ENCODE measurements around the gene PAOX.
"Not testable (repeated sequence)": the region's sequence is repeated elsewhere in the genome, so short reads cannot be mapped to it uniquely, and the experiment has no call there.

Gene PAOX

DNA sequence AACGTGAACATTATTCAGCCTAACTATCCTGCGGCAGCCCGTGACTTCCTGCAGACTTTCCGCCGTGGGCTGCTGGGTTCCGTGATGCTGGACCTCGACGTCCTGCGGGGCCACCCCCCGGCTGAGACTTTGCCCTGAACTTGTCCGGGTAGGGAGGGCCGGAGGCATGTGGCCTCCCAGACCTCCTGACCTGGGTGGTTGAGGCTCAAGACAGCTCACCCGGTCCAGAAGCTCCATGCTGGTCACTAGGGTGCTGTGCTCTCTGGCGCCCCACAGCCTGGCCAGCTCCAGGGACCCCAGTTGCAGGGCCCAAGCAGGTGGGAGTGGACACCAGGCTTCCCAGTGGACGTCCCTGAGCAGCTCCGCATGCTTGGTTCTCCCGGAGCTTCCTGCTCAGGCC lies 41.0 kb downstream of the PAOX start:
- ATAC-seq: no peak
- peaks cover 35% of the 10 kb centered on the region for H3K36me3 Mint-ChIP-seq
- H3K4me1 Mint-ChIP-seq: peaks cover 24% of the 10 kb centered on the region
- no peak overlapping the region for H3K4me3 Mint-ChIP-seq
- H3K9me3 Mint-ChIP-seq: no peaks in the 10 kb centered on the region
- H3K27ac Mint-ChIP-seq: no peak overlapping the region
- H3K27me3 Mint-ChIP-seq: no peaks in the 10 kb centered on the region

DNA sequence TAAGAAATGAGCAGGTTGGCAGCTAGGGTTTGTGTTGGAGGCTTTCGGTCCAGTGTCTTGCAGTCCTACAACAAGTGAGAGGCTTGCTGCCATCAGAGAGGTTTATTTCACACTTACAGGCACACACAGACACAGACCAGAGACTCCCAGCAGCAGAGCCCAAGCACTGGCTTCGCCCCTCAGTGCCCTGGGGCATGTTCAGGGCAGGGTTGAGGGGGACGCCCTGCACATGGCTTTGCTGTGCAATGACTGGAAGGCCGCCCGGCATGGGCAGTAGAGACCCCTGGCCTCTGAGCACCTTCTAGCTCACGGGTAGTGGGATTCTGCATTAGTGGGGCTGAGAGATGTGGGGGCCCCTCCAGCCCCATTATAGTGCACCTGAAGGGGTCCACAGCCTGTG lies 41.5 kb downstream of the PAOX start:
- peaks cover 29% of the 10 kb centered on the region for H3K36me3 Mint-ChIP-seq
- peaks cover 24% of the 10 kb centered on the region for H3K4me1 Mint-ChIP-seq
- no peak overlapping the region for H3K27ac Mint-ChIP-seq
- no peaks in the 10 kb centered on the region for H3K27me3 Mint-ChIP-seq
- ATAC-seq: no peak
- no peak overlapping the region for H3K4me3 Mint-ChIP-seq
- H3K9me3 Mint-ChIP-seq: no peaks in the 10 kb centered on the region

DNA sequence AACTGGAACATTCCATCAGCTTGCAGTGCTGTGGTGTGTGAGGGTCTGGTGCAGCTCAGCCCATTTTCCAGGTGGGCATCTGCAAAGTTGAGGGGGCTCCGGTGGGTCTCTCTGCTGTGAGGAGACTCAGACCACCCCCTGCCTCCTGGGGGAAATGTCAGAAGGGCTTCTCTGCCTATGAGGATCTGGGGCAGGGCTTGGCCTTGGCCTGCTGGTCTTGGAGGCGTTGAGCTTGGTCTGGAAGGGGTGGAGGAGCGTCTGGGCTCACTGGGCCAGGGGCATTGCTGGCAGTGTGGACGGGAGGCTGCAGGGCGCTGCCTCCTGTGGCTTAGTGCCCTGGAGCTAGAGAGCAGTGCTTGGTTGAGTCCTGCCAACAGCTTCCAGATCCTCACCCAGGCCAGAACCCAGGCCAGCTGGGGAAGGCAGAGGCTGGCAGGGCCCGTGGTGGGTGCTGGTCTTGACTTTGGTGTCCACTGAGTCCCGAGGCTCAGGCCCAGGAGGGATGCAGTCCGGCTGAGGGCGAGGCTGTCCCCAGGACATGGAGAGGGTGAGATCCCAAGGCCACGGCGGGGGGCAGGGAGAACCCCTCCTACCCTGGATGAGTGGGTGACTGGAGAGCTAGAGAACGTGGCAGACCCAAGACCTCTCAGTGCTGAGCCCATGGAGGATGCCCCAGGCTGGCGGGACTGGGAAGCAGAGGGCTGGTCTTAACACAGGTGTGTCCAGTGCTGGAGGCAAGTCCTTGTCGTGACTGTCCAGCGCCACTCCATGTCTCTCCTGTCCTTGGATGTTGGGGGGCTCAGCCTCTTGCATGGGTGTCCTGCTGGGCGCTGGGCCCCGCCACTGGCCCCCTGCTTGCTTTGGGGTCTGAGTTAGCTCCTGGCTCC lies 42.5 kb downstream of the PAOX start:
- Mint-ChIP-seq H3K9me3 (no peaks in the 10 kb centered on the region), H3K36me3 (peaks cover 22% of the 10 kb centered on the region), H3K4me3 (no peak overlapping the region), H3K4me1 (peaks cover 24% of the 10 kb centered on the region), H3K27me3 (no peaks in the 10 kb centered on the region), H3K27ac (no peak overlapping the region)
- ATAC-seq: no peak

- Mint-ChIP-seq H3K27ac (no peak overlapping the region), H3K9me3 (no peaks in the 10 kb centered on the region), H3K27me3 (no peaks in the 10 kb centered on the region), H3K36me3 (peaks cover 22% of the 10 kb centered on the region), H3K4me3 (peak overlapping the region; percentile 59), H3K4me1 (peaks cover 24% of the 10 kb centered on the region)
- ATAC-seq: no peak
These were observed 43.3 kb downstream of the PAOX start for GRCh38 chr10:133422223-133422806.

DNA sequence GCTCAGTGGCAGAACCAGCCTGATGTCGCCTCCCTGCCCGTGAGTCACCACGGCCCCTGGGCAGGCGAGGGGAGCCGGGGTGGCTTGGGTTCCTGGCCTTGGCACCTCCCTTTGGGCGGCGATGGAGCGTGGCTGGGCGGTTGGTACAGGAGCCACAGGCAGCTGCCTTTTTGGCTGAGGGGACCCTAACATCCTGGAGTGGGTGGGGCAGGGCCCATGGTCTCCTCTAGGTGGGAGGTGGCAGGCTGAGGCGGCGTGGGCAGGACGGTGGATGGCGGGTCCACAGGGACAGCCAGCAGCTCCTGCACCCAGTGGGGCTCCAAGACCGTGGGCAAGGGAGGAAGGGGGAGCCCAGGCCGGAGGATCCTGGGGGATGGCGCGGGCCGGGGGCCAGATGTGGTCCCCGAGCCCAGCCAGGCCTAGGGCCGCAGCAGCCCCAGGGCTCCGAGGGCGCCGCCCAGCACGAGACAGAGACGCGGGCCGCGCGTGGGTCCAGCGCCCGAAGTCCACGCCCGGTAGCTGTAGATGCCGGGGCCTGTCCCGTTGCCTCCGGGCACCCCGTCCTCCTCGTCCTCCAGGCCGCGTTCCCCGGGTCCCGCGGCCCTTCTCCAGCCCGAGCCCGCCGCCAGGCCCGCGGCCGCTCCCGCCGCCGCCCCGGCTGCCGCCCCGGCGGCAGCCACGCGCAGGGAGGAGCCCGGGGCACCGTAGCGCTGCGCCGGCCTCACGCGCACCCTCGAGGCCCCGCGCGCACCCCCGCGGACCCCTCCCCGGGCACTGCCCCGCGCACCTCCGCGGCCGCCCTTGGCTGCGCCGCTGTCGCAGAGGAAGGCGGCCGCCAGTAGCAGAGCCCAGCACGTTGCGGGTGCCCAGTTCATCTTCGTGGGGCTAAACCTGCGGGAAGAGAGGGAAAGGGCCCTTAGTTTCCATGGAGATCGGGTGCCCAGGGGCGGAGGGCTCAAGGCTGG lies 44.0 kb downstream of the PAOX start:
- H3K27me3 Mint-ChIP-seq: no peaks in the 10 kb centered on the region
- peak; percentile 49 for ATAC-seq
- peaks cover 24% of the 10 kb centered on the region for H3K4me1 Mint-ChIP-seq
- no peak overlapping the region for H3K27ac Mint-ChIP-seq
- H3K9me3 Mint-ChIP-seq: no peaks in the 10 kb centered on the region
- H3K4me3 Mint-ChIP-seq: peak overlapping the region; percentile 70
- H3K36me3 Mint-ChIP-seq: peaks cover 19% of the 10 kb centered on the region

DNA sequence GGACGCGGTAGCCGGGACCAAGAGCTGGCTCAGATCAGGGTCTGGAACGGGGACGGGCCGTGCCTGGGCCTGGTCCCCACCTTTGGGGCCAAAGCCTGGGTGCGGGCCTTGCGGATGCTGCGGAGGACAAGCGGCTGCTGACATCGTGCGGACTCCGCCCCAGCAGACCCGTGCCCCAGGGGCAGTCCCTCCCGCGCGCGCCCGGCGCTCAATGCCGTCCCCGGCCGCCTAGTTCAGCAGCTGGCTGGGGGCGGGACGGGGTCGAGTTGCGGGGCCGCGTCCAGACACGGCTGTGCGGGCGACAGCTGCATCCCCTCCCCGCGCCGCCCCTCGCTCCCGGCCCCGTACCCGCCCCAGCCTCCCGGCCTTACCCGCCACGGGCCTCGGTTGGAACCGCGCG lies 45.0 kb downstream of the PAOX start:
- not testable (repeated sequence) for H3K4me3 Mint-ChIP-seq, H3K9me3 Mint-ChIP-seq, H3K27ac Mint-ChIP-seq, H3K27me3 Mint-ChIP-seq
- Mint-ChIP-seq H3K4me1 (peaks cover 24% of the 10 kb centered on the region), H3K36me3 (peaks cover 11% of the 10 kb centered on the region)
- peak; percentile 44 for ATAC-seq

DNA sequence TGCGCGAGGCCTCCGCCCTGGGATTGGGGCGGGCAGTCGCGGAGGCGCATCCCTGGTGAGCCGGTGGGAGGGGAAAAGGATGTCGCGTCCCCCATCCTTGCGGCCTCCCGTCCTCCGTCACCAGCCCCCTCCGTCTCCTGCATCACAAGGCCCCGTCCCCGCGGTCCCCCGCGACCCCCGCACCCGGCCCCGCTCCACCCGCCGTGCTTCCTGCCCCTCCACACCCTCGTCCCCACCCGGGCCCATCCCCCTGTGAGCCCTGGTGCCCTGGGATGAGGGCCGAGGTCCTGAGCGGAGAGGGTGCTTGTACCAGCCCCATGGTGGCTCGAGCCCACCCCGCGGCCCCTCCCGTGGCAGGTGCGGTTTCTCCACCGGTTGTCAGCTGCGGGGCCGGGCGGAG lies 45.5 kb downstream of the PAOX start, which contains the start of gene SPRN:
Gene SPRN, minus strand, starts transcription at position 25 of the 400 bp plus-strand sequence. CDS start 944 bp downstream, outside the sequence.
- Mint-ChIP-seq H3K4me1 (peaks cover 24% of the 10 kb centered on the region), H3K4me3 (peak within 1 kb of the TSS; percentile 70)
- H3K27ac Mint-ChIP-seq, H3K9me3 Mint-ChIP-seq, H3K36me3 Mint-ChIP-seq, H3K27me3 Mint-ChIP-seq: not testable (repeated sequence)
- ATAC-seq: peak; percentile 59

DNA sequence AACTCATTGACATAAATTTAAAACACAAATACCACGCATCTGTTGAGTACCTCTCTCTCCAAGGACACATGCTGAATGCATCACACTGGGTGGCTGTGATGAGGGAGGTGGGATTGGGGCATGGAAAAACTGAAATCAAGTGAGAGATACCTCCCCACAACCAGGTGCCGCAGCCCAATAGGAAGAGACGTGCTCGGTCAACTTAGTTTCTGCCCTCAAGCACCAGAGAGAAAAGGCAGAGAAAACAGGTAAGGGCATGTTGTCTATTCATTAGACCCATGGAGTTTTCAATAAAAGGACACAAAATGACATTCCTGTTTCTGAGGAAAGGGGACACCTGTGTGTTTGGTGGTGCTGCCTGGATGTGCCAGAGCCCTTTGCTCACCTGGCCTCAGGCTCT lies 50.5 kb downstream of the PAOX start:
- not testable (repeated sequence) for ATAC-seq, H3K27me3 Mint-ChIP-seq, H3K27ac Mint-ChIP-seq, H3K4me1 Mint-ChIP-seq, H3K9me3 Mint-ChIP-seq, H3K4me3 Mint-ChIP-seq, H3K36me3 Mint-ChIP-seq

DNA sequence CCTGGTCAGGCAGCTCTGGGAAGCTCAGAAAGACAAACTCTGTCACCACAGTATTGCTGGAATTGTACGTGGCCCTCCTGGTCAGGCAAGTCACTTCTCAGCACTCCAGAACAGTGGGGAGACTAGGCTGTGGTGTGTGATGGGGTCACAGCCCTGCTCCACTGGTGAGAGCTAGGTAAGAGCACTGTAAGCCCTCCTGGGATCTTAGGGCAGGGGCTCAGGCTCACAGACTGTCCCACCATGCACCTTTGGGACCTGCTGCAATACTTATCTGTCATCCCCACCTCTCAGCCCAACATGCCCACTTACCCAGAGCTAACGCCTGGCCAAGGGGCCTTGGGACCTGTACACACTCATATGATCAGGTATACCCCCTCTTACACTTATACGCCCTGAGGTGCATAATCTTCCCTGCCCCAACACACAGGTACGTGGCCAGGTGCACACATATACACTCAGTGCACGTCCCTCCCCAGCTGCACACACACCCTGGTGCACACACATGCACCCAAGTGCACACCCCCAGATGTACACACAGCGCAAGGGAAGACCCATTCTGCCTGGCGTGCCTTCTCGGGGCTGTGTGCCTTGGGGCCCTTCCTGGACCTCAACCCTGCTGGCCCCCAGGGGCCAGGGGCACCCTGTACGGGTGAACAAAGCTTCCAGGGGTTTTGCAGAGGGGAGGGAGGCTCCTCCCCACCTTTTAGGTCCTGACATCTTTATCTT lies 53.0 kb downstream of the PAOX start:
- not testable (repeated sequence) for H3K36me3 Mint-ChIP-seq, H3K9me3 Mint-ChIP-seq, H3K4me3 Mint-ChIP-seq, H3K27ac Mint-ChIP-seq, H3K27me3 Mint-ChIP-seq, H3K4me1 Mint-ChIP-seq
- ATAC-seq: peak; percentile 54

GRCh38 chr10:133432789-133433188 lies 53.7 kb downstream of the PAOX start:
- ATAC-seq, H3K4me3 Mint-ChIP-seq, H3K4me1 Mint-ChIP-seq, H3K36me3 Mint-ChIP-seq, H3K27me3 Mint-ChIP-seq, H3K9me3 Mint-ChIP-seq, H3K27ac Mint-ChIP-seq: not testable (repeated sequence)

GRCh38 chr10:133438711-133439273 lies 59.7 kb downstream of the PAOX start:
- peaks cover 6% of the 10 kb centered on the region for H3K9me3 Mint-ChIP-seq
- H3K27ac Mint-ChIP-seq: no peak overlapping the region
- H3K36me3 Mint-ChIP-seq: no peaks in the 10 kb centered on the region
- H3K27me3 Mint-ChIP-seq: peaks cover 7% of the 10 kb centered on the region
- no peak for ATAC-seq
- no peak overlapping the region for H3K4me3 Mint-ChIP-seq
- peaks cover 21% of the 10 kb centered on the region for H3K4me1 Mint-ChIP-seq

DNA sequence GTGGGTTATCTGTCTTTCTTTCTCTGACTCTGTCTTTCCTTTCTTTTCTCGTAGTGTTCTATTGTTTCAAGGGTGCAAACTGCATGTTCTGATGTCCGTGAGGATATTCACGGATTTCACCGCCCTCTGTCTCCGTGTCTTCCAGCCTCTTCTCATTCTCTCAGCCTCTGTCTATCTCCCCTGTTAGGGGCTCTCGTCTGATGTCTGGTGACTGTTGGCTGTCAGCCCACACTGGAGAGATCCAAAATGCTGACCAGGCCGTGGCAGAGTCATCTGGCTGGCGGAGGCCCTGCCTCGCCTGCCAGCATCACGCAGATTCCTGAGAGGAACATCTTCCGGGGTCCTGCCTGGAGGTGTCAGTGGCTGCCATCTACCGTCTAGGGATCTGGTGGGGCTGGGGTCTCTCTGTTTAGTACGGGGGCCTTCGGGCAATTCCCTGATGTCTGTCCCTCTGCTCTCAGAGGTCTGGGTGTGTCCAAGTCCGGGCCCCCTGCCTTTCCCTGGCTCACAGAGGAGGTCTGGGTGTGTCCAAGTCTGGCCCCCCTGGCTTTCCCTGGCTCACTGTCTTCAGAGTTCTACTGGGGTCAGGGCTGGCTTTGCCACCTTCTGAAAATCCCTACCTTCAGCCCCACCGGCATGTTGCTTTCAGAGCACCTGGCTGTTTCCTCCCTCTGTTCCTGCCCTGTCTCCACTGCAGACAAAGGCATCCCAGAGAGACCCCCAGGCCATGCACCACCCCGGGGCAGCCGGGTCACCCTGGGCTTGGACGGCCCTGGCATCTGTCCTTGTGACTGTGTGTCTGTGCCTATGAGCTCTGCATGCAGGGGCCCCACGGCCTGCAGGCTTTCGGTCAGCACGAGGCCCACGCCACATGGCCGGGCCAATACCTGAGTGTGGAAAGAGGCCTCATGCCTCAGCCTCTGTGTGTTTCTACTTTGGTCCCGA lies 60.7 kb downstream of the PAOX start:
- no peaks in the 10 kb centered on the region for H3K36me3 Mint-ChIP-seq
- peaks cover 21% of the 10 kb centered on the region for H3K4me1 Mint-ChIP-seq
- H3K27me3 Mint-ChIP-seq: peaks cover 8% of the 10 kb centered on the region
- H3K4me3 Mint-ChIP-seq: no peak overlapping the region
- no peak for ATAC-seq
- peaks cover 6% of the 10 kb centered on the region for H3K9me3 Mint-ChIP-seq
- no peak overlapping the region for H3K27ac Mint-ChIP-seq

- peaks cover 9% of the 10 kb centered on the region for H3K36me3 Mint-ChIP-seq
- H3K27me3 Mint-ChIP-seq: peaks cover 17% of the 10 kb centered on the region
- peaks cover 7% of the 10 kb centered on the region for H3K9me3 Mint-ChIP-seq
- ATAC-seq: no peak
- peaks cover 21% of the 10 kb centered on the region for H3K4me1 Mint-ChIP-seq
- H3K4me3 Mint-ChIP-seq: no peak overlapping the region
- no peak overlapping the region for H3K27ac Mint-ChIP-seq
These were observed 61.7 kb downstream of the PAOX start for GRCh38 chr10:133440633-133441285.

Data from stimulated activated memory B cell treated with anti-CD40 and anti-IgM and Interleukin-4, amounts not matched to agents 10 μg/mL and 1 μg/mL and 100 μg/mL, for 72 hours (primary cell).